ENCODE results near the gene FAM111A. TPM values are rescaled to one million over a fixed set of nuclear protein-coding genes. Genes with fewer than 3 reads are reported as not detected.

Gene FAM111A
- total and polyA plus RNA-seq, 9 of the 15 experiments (the other 6 are each of a cell fraction or from before 2014, with no cell fraction given), result 14.8 to 30.6 (median 20.1) TPM

- TF ChIP-seq, protein P1, sequence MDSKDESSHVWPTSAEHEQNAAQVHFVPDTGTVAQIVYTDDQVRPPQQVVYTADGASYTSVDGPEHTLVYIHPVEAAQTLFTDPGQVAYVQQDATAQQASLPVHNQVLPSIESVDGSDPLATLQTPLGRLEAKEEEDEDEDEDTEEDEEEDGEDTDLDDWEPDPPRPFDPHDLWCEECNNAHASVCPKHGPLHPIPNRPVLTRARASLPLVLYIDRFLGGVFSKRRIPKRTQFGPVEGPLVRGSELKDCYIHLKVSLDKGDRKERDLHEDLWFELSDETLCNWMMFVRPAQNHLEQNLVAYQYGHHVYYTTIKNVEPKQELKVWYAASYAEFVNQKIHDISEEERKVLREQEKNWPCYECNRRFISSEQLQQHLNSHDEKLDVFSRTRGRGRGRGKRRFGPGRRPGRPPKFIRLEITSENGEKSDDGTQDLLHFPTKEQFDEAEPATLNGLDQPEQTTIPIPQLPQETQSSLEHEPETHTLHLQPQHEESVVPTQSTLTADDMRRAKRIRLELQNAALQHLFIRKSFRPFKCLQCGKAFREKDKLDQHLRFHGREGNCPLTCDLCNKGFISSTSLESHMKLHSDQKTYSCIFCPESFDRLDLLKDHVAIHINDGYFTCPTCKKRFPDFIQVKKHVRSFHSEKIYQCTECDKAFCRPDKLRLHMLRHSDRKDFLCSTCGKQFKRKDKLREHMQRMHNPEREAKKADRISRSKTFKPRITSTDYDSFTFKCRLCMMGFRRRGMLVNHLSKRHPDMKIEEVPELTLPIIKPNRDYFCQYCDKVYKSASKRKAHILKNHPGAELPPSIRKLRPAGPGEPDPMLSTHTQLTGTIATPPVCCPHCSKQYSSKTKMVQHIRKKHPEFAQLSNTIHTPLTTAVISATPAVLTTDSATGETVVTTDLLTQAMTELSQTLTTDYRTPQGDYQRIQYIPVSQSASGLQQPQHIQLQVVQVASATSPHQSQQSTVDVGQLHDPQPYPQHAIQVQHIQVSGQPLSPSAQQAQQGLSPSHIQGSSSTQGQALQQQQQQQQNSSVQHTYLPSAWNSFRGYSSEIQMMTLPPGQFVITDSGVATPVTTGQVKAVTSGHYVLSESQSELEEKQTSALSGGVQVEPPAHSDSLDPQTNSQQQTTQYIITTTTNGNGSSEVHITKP (IDR thresholded peaks at IDR 0.05; ENCODE audit: partially characterized antibody), result peak; percentile 47
- no peak for TF ChIP-seq GTF2E2 (tag; IDR thresholded peaks at IDR 0.05)
- TF ChIP-seq HDAC2 (IDR thresholded peaks at IDR 0.05), result 0 out of 2 replicates have a peak, but pooled peaks have one; percentile 66
- TF ChIP-seq, protein P2, sequence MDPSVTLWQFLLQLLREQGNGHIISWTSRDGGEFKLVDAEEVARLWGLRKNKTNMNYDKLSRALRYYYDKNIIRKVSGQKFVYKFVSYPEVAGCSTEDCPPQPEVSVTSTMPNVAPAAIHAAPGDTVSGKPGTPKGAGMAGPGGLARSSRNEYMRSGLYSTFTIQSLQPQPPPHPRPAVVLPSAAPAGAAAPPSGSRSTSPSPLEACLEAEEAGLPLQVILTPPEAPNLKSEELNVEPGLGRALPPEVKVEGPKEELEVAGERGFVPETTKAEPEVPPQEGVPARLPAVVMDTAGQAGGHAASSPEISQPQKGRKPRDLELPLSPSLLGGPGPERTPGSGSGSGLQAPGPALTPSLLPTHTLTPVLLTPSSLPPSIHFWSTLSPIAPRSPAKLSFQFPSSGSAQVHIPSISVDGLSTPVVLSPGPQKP (CRISPR knock-in tag; IDR thresholded peaks at IDR 0.05), result no peak
- TF ChIP-seq JUN (IDR thresholded peaks at IDR 0.05; ENCODE audit: borderline replicate concordance, low read depth, low read length), result no peak
- TF ChIP-seq JUN (CRISPR knock-in tag; IDR thresholded peaks at IDR 0.05; ENCODE audit: borderline replicate concordance), result no peak
- TF ChIP-seq U2AF2 (optimal IDR thresholded peaks at IDR 0.05; ENCODE audit: low read depth, low read length), result no peak
- TF ChIP-seq BRD9 (IDR thresholded peaks at IDR 0.05; ENCODE audit: low read depth, partially characterized antibody), result peak; percentile 23
- TF ChIP-seq, protein P3, sequence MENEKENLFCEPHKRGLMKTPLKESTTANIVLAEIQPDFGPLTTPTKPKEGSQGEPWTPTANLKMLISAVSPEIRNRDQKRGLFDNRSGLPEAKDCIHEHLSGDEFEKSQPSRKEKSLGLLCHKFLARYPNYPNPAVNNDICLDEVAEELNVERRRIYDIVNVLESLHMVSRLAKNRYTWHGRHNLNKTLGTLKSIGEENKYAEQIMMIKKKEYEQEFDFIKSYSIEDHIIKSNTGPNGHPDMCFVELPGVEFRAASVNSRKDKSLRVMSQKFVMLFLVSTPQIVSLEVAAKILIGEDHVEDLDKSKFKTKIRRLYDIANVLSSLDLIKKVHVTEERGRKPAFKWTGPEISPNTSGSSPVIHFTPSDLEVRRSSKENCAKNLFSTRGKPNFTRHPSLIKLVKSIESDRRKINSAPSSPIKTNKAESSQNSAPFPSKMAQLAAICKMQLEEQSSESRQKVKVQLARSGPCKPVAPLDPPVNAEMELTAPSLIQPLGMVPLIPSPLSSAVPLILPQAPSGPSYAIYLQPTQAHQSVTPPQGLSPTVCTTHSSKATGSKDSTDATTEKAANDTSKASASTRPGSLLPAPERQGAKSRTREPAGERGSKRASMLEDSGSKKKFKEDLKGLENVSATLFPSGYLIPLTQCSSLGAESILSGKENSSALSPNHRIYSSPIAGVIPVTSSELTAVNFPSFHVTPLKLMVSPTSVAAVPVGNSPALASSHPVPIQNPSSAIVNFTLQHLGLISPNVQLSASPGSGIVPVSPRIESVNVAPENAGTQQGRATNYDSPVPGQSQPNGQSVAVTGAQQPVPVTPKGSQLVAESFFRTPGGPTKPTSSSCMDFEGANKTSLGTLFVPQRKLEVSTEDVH (IDR thresholded peaks at IDR 0.05; ENCODE audit: low read depth, partially characterized antibody), result no peak
- no peak for TF ChIP-seq PATZ1 (CRISPR knock-in tag; IDR thresholded peaks at IDR 0.05; ENCODE audit: borderline replicate concordance)
Observed at GRCh38 chr11:59171508-59172322, 29.1 kb downstream of the FAM111A start, which contains the start of gene DTX4 (continued).
